Measurements from ENCODE around the gene ANKH.
"Not testable (repeated sequence)": the region's sequence is repeated elsewhere in the genome, so short reads cannot be mapped to it uniquely, and the experiment has no call there.

Gene ANKH

GRCh38 chr5:14824499-14824898 lies 47.1 kb downstream of the ANKH start:
- DNase-seq = no peak

DNA sequence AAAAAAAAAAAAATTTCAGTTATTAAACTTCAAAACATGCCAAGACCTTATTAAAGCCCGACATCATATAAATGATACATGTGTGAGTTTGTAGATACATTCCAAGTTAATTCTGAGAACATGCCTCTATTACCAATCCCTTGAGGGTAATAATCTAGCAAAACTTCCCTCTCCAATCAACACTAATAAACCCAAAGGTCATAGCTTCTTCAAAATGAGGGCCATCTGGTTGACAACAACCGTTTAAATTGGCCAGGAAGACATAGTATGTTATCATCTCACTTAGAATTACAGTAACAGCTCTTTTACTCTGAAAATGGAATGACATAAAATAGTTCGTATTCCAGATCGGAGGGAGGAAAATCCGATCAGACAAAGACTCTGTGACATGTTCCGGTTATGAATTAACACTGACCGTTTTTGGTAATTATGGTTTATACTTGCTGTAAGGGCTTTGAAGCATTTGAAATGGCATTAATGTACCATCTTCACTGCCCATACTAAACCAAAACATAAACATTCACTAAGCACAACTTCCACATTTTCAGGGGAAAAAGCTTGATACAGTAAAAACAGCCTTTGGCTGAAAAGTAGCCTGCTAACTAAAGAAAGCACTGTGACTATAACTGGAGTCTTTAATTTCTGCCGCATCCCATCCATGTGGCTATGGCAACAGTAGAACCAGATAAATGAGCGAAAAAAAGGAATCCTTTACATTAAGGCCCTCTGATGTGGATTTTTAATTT lies 50.3 kb downstream of the ANKH start:
- DNase-seq = no peak

DNA sequence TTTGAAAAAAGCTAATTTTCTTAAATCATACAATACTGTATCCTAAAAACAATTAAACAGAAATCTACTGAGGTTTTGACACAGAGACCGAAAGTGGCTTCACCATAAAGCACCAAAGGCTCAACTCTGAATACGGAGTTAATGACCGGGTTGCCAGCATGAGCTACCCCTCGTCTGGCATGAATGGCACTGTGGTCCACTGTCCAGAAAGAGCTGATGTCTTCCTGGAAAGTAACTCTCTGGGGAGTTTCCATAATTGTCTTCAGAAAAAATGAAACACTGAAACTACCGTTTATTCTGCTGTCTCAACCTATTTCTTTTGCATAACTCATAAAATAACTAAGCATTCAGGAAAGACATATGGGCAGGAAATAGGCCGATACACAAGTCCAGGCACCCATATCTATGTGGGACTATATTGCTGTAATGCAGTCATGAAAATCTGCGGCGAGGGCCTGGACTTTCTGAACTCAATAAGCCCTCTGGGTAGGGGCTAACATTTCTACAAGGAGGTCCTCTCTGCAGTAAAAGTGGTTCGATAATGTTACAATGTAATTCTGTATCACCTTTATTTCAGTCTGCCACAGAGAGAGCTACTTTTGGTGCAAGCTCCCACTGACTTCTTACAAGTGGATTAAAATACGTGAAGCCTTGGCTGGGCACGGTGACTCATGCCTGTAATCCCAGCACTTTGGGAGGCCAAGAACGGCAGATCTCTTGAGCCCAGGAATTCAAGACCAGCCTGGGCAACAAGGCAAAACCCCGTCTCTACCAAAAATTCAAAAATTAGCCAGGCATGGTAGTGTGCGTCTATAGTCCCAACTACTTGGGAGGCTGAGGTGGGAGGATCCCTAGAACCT lies 52.4 kb downstream of the ANKH start:
- DNase-seq = peak; percentile 17

GRCh38 chr5:14817762-14818136 lies 53.8 kb downstream of the ANKH start:
- not testable (repeated sequence) for DNase-seq

- peak; percentile 84 for DNase-seq
These were observed 54.4 kb downstream of the ANKH start for GRCh38 chr5:14816999-14817761.

GRCh38 chr5:14816374-14816998 lies 55.1 kb downstream of the ANKH start:
- no peak for DNase-seq

DNA sequence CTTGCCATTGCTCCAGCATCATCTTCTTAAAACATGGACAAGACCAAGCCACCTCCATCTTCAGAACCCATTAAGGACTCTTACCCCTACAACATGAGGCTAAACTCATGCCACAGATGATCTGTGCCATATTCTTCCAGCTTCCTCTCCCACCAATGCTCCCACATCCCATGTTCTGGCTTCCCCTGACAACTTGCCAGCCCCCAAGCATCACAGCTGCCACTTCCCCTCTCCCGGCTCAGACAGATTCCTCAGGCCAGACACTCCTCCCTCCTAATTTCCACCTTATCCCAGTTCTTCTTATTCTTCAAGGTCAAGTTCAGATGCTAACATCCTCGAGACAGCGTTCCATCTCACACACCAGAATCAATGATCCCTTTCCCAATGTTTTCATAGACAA lies 57.8 kb downstream of the ANKH start:
- DNase-seq = no peak

DNA sequence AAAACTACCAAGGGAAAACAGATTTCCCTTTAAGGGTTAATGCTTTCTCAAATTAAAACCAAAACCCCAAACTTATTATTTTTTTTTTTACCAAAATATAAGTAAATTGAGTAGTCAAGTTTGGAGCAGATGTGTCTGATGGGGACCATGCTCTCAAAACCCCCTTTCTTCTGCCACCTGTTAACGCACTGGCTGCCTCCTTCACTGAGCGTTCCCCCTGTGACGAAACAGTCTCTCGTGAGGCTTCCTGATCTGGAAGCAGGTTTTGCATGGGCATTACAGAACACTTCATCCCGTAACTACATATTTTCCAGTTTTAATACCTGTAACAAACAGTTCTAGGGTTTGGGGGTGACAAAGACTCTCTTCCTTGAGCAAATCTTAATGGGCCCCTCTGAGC lies 59.4 kb downstream of the ANKH start:
- no peak for DNase-seq

DNA sequence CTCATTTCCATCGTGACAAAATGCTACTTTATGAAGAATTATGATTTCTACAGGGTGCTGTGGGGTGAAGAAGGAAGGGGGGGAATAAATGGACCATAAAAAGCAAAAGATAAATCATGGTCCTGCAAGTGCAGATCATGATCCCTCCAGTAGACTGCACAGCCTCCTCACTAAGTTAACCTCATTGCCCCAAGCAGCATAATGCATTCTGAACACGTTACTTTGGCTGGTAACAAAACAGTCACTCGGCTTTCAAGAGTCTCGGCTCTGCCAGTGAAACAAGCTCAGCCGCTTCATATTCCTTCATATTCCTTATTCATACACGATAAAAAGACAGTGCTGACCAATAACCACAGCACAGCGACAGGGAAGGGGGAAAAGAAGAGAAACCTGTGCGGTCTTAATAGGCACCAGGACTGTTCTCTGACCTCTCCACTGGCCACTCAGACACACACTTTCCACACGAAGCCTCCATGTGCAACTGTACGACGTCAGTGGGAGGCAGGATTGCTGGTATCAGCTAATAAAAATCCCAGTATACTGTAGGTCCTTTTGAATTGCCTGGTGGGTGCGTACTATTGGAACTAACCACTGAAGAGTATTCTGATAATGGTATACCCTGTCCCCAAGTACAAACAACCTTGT lies 60.5 kb downstream of the ANKH start:
- no peak for DNase-seq

GRCh38 chr5:14810282-14810681 lies 61.3 kb downstream of the ANKH start:
- no peak for DNase-seq

GRCh38 chr5:14809369-14810155 lies 62.0 kb downstream of the ANKH start:
- DNase-seq = peak; percentile 98

- no peak for DNase-seq
These were observed 64.1 kb downstream of the ANKH start for GRCh38 chr5:14807471-14807870.

DNA sequence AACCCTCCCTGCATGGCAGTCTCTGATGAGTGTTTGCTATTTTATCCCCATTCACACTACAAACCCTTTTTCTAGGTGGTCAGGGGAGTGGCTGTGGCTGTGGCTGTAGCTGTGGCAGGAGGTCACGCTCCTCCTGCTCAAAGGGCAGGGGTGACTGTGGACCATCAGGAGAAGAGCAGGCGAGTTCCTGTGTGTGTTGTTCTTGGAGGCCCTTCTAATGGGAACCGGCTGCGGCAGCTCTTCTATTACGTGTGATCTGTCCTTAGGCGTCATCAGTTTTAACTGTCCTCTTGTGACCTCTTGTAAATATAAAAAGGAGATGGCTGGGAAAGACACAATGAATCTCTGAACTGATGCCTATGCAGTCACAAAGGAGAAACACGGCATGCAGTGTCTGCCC lies 65.1 kb downstream of the ANKH start:
- peak; percentile 87 for DNase-seq

- no peak for DNase-seq
These were observed 69.0 kb downstream of the ANKH start for GRCh38 chr5:14802541-14802940.

- no peak for DNase-seq
These were observed 69.8 kb downstream of the ANKH start for GRCh38 chr5:14801792-14802191.

DNA sequence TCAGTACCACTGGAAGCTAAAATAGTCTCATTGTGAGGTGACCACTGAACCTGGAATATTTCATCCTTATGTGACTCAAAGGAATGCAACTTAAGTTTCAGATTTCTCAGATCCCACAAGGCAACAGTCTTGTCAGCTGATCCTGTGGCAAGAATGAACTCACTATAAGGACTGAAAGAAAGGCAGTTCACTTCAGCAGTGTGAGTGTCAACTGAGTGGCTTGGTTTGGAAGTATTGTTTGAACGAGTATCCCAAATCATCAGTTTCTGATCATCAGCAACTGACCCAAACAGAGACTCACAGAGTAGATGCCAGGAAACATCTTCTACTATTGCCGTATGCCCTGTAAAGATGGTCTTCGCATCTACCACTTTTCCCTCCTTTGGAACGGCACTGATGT lies 74.2 kb downstream of the ANKH start:
- not testable (repeated sequence) for DNase-seq

DNA sequence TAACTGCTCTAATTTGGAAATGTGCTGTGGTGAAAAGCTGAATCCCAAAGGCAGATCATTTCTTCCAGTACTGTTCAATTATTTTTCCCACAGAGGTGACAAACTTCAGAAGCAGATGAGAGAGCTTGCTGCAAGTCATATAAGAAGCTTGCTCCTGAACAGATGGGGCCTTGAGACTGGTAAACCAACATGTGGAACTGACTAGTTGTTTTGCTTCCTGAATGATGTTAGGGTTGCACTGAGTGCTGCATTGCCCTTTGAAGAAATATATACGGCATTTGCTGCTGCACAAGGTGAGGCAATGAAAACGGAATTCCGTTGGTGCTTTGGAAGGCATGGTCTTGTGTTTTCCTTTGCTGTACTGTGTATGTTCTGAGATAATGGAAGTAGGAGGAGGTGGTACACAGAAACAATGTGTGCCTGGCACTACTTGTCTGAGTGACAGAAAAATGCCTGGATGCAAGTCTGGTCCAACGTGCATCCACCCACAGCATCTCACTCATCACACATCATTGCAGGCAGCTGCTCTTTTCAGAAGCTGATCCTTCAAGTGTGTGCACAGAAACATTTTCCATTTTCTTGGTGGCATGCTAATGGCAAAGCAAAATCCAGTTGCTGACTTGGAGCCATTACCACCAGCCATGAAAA lies 76.9 kb downstream of the ANKH start:
- DNase-seq = no peak

DNA sequence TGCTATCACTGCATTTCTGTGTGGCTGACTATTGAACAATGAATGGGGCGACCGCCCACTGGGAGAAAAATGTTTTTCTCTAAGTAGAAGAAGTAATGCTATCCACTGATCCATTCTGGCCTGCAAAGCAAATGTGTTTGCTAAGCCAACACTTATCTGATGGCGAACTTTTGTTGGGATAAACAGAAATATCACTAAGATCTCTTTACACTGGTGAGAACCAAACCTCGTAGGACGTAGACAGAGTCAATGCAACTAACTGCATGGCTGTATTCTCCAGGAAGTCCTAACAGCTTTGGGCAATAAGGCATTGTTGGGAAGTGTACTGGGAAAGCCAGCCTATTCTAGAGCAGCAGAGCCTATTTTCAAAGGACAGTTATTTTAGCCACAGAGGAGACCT lies 77.7 kb downstream of the ANKH start:
- DNase-seq = no peak

GRCh38 chr5:14790911-14791310 lies 80.7 kb downstream of the ANKH start:
- DNase-seq = no peak

DNA sequence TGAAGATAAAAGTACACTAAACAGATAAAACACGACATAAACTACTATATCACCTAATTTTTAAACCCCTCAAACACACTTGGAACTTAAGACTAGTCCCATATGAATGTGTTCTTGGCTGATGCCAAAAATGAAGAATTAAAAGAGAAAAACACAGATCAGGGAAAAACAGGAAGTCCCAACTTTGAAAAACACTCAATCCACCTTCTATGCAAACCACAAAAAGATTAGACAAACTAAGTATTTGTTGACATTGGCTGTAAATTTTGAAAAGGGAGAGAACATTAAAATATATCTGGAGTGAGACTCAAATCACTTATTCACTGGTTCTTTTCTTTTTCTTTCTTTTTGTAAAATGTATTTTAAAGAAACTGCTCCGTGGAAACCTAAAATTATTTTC lies 81.4 kb downstream of the ANKH start:
- no peak for DNase-seq

All from EL (cell line).